GM18507 (cell line): ENCODE measurements around the gene HMOX2.

Experiments
- DNase-seq: peaks from one replicate; pipeline ENCODE4 v3.0.0; 2011; ENCODE audit warnings: low read depth; ENCODE audit not compliant: insufficient read length; ENCODE audit errors: extremely low spot score
- FAIRE-seq: peaks from 2 replicates; lab custom pipeline; 2011; peaks lifted over from hg19 to GRCh38; lab: Jason Lieb, UNC

HMOX2 gene

GRCh38 chr16:4496305-4496704, 20.1 kb downstream of the HMOX2 start:
- no peak for DNase-seq
- FAIRE-seq, result no peak

GRCh38 chr16:4498546-4499195, 22.5 kb downstream of the HMOX2 start:
- DNase-seq, result no peak
- FAIRE-seq, result no peak

GRCh38 chr16:4499196-4499555, 23.0 kb downstream of the HMOX2 start:
- no peak for FAIRE-seq
- no peak for DNase-seq

GRCh38 chr16:4500272-4500671, 24.1 kb downstream of the HMOX2 start:
- no peak for FAIRE-seq
- no peak for DNase-seq

GRCh38 chr16:4501071-4501478, 24.9 kb downstream of the HMOX2 start:
- DNase-seq (no peak), FAIRE-seq (no peak)

- FAIRE-seq (peak; percentile 93), DNase-seq (peak; percentile 53)
These were observed 29.4 kb downstream of the HMOX2 start for GRCh38 chr16:4505356-4506147.

- peak; percentile 89 for FAIRE-seq
- DNase-seq, result no peak
These were observed 30.3 kb downstream of the HMOX2 start for GRCh38 chr16:4506450-4506849.

- FAIRE-seq, result no peak
- DNase-seq, result no peak
These were observed 31.6 kb downstream of the HMOX2 start for GRCh38 chr16:4507588-4508345.

GRCh38 chr16:4508806-4509205, 32.6 kb downstream of the HMOX2 start:
- FAIRE-seq (no peak), DNase-seq (no peak)

GRCh38 chr16:4509420-4509819, 33.2 kb downstream of the HMOX2 start:
- DNase-seq (no peak), FAIRE-seq (no peak)

GRCh38 chr16:4510131-4510530, 33.9 kb downstream of the HMOX2 start:
- FAIRE-seq, result no peak
- DNase-seq, result no peak

- DNase-seq, result no peak
- no peak for FAIRE-seq
These were observed 34.7 kb downstream of the HMOX2 start for GRCh38 chr16:4510747-4511426.

GRCh38 chr16:4511441-4512082, 35.4 kb downstream of the HMOX2 start:
- FAIRE-seq (no peak), DNase-seq (no peak)

- DNase-seq (no peak), FAIRE-seq (no peak)
These were observed 36.3 kb downstream of the HMOX2 start for GRCh38 chr16:4512473-4512872.

GRCh38 chr16:4513086-4513860, 37.1 kb downstream of the HMOX2 start:
- FAIRE-seq (no peak), DNase-seq (no peak)

GRCh38 chr16:4513881-4514280, 37.7 kb downstream of the HMOX2 start:
- no peak for DNase-seq
- no peak for FAIRE-seq

- FAIRE-seq (no peak), DNase-seq (no peak)
These were observed 38.4 kb downstream of the HMOX2 start for GRCh38 chr16:4514606-4515005.

GRCh38 chr16:4515611-4516233, 39.5 kb downstream of the HMOX2 start:
- peak; percentile 96 for FAIRE-seq
- DNase-seq, result no peak
